Prostate gland (tissue), 2 donors: ENCODE results near the gene CCDC70. TPM values are rescaled to one million over a fixed set of nuclear protein-coding genes. Genes with fewer than 3 reads are reported as not detected.

Experiments used
- DNase-seq: peaks from one replicate; pipeline ENCODE4 v3.0.0-alpha.2; 2019; ENCODE audit warnings: low spot score
- H3K27ac ChIP-seq, 2 donors: fragments of 200-600 bp; sonication (generic); 2 replicates each; pipeline ENCODE4 v1.5.1; 2017 to 2019
- H3K27me3 ChIP-seq: fragments of 200-600 bp; sonication (generic); replicated peaks from 2 replicates; pipeline ENCODE4 v1.5.1; 2019; ENCODE audit not compliant: insufficient read depth
- H3K36me3 ChIP-seq, 2 donors: fragments of 200-600 bp; sonication (generic); 1 replicate in 1 of 2; 2 replicates in 1 of 2; pipeline versions ENCODE4 v1.5.1 to v1.8.1; 2017 to 2019
- H3K4me1 ChIP-seq: fragments of 200-600 bp; sonication (generic); replicated peaks from 2 replicates; pipeline ENCODE4 v1.5.1; 2019
- H3K4me3 ChIP-seq, 2 donors: fragments of 200-600 bp; sonication (generic); 2 replicates each; pipeline ENCODE4 v1.5.1; 2017 to 2019
- H3K9me3 ChIP-seq: fragments of 200-600 bp; sonication (generic); 2 replicates; pipeline ENCODE4 v1.5.1; 2017
- POLR2A ChIP-seq: fragments of 450-650 bp; IDR thresholded peaks from one replicate; pipeline ENCODE4 v1.6.1; 2016; ENCODE audit warnings: antibody characterized with exemption, mild to moderate bottlenecking
- POLR2AphosphoS5 ChIP-seq: sonication (generic); formaldehyde crosslinking; IDR thresholded peaks from one replicate; pipeline ENCODE4 v1.6.1; 2017; ENCODE audit warnings: antibody characterized with exemption
- WGBS: methylation state at CpG from one replicate; pipeline ENCODE4 v1.1.5; 2018; 5-methylcytosine and 5-hydroxymethylcytosine counted together
- intact Hi-C: fragments of 100-400 bp; cut with DNase I; formaldehyde crosslinking; loops from one replicate; pipeline ENCODE4 v1.14.2; 2022
- total RNA-seq, 2 donors: library from RNA; depleted of rRNA; stranded (reverse); fragments of >200 nt; gene quantifications; one replicate each; pipeline ENCODE4 v1.1.0, GENCODE V29; 2016
- TF ChIP-seq, protein P1 (sequence below), 4 experiments: fragments of 200-600 bp in 2 of 4; fragments of 450-650 bp in 2 of 4; sonication (generic) in 2 of 4; IDR thresholded peaks; 1 replicate in 3 of 4; 2 replicates in 1 of 4; pipeline ENCODE4 v1.5.1; 2016 to 2019; ENCODE audit warnings: antibody characterized with exemption in 4 of 4, mild to moderate bottlenecking in 2 of 4, moderate library complexity in 2 of 4

Gene CCDC70
- total RNA-seq, 2 donors from 2014 or later, result 11.5 TPM; not detected in 1

DNA sequence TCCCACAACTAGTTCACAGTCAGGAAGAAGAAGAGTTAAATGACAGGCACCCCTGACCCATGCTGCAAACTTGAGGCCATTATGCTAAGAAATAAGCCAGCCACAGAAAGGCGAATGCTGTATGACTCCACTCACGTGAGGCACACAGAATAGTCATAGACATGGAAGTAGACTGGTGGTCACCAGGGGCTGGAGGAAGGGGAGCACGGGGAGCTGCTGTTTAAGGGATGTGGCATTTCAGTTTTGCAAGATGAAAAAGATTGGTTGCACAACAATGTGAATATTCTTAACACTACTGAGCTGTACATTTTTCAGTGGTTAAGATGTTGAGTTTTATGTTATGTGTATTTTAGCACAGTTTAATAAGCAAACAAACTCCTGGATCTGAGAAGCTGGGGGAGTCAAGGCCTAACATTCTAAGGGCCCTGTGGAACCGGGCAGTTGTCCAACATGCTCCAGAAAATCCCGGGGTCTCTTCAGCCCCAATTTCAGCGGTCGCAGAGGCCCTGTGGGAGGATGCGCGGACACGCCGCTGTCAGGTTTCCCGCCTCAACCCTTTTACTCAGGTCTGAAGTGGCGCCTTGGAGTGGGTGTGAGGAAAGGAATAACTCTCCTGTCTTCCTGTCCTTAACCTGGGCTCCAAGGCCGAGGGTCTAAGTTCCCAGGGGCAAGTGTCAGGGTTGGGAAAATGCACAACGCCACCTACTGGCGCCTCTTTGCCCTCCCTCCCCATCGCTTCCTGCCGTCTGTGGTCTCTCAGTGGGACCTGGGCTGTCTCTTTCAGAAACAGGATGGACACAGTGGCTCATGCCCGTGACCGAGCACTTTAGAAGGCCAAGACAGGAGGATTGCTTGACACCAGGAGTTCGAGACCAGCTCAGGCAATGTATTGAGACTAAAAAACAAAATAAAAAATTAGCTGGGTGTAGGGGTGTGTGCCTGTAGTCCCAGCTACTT, 12.3 kb upstream of the CCDC70 start:
- intact Hi-C loops, result no loop called here
- no peaks in the 10 kb centered on the region for H3K27me3 ChIP-seq
- no peaks in the 10 kb centered on the region for H3K36me3 ChIP-seq
- no peak overlapping the region for H3K27ac ChIP-seq
- WGBS, result 67% methylated on average over 21 of the region's 21 CpGs
- DNase-seq, result no peak
- no peak overlapping the region for H3K4me3 ChIP-seq
- peaks cover 2% of the 10 kb centered on the region for H3K4me1 ChIP-seq
- no peak for TF ChIP-seq POLR2AphosphoS5
- TF ChIP-seq POLR2A, result no peak
- TF ChIP-seq, protein P1, sequence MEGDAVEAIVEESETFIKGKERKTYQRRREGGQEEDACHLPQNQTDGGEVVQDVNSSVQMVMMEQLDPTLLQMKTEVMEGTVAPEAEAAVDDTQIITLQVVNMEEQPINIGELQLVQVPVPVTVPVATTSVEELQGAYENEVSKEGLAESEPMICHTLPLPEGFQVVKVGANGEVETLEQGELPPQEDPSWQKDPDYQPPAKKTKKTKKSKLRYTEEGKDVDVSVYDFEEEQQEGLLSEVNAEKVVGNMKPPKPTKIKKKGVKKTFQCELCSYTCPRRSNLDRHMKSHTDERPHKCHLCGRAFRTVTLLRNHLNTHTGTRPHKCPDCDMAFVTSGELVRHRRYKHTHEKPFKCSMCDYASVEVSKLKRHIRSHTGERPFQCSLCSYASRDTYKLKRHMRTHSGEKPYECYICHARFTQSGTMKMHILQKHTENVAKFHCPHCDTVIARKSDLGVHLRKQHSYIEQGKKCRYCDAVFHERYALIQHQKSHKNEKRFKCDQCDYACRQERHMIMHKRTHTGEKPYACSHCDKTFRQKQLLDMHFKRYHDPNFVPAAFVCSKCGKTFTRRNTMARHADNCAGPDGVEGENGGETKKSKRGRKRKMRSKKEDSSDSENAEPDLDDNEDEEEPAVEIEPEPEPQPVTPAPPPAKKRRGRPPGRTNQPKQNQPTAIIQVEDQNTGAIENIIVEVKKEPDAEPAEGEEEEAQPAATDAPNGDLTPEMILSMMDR (IDR thresholded peaks at IDR 0.05), result no peak
- no peaks in the 10 kb centered on the region for H3K9me3 ChIP-seq

DNA sequence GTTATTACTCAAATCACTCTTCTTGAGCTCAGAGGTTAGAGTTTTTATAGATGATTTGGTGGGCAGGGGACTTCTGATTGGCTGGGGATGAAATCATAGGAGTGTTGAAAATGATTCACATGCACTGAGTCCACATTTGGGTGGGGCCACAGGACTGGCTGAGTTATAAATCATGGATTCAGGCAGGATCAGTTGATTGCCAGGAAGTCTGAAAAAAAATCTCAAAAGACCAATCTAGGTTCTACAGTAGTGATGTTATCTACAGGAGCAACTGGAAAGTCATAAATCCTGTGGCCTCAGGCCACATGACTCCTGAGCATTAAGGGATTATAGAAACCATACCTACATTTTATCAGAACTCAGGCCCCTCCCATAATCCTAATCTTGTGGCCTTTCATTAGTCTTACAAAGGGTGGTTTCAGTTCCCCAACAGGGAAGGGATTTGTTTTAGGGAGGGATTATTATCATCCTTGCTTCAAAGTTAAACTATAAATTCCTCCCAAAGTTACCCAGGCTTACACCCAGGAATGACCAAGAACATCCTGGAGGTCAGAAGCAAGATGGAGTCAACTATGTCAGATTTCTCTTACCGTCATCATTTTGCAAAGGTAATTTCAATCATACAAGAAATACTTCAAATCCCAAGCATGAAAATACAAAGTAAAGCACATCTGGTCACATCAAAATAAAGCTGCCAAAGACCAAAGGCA, 5.6 kb upstream of the CCDC70 start:
- no peaks in the 10 kb centered on the region for H3K27me3 ChIP-seq
- no peaks in the 10 kb centered on the region for H3K36me3 ChIP-seq
- intact Hi-C loops, result no loop called here
- no peaks in the 10 kb centered on the region for H3K9me3 ChIP-seq
- no peak overlapping the region for H3K4me3 ChIP-seq
- H3K27ac ChIP-seq, result no peak overlapping the region
- 92% methylated on average over 1 of the region's 1 CpG for WGBS
- DNase-seq, result no peak
- TF ChIP-seq, protein P1 (IDR thresholded peaks at IDR 0.05), result no peak
- TF ChIP-seq POLR2AphosphoS5, result no peak
- no peak for TF ChIP-seq POLR2A
- H3K4me1 ChIP-seq, result no peaks in the 10 kb centered on the region

DNA sequence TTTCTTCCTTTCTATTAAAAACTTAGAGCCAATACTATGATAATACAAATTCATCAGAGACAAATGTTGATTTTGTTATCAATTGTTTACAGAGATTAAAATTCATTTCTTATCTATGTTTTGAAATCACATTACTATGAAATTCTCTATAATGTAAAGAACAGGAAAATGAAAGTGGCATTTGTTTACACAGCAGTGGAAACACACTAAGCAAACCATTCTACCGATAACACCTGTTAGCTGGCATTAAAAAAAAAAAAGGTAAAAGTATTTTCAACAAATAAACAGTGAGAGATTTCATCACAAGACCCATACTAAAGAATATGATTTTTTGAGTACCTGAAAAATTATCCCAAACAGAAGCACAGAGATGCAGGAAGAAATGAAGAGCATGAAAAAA, 4.8 kb upstream of the CCDC70 start:
- Histone ChIP-seq H3K27ac (no peak overlapping the region), H3K4me1 (no peaks in the 10 kb centered on the region), H3K27me3 (no peaks in the 10 kb centered on the region), H3K9me3 (no peaks in the 10 kb centered on the region), H3K36me3 (no peaks in the 10 kb centered on the region), H3K4me3 (no peak overlapping the region)
- intact Hi-C loops, result no loop called here
- TF ChIP-seq, protein P1 (IDR thresholded peaks at IDR 0.05), result no peak
- no peak for TF ChIP-seq POLR2AphosphoS5
- no peak for TF ChIP-seq POLR2A
- 44% methylated on average over 1 of the region's 1 CpG for WGBS
- DNase-seq, result no peak

DNA sequence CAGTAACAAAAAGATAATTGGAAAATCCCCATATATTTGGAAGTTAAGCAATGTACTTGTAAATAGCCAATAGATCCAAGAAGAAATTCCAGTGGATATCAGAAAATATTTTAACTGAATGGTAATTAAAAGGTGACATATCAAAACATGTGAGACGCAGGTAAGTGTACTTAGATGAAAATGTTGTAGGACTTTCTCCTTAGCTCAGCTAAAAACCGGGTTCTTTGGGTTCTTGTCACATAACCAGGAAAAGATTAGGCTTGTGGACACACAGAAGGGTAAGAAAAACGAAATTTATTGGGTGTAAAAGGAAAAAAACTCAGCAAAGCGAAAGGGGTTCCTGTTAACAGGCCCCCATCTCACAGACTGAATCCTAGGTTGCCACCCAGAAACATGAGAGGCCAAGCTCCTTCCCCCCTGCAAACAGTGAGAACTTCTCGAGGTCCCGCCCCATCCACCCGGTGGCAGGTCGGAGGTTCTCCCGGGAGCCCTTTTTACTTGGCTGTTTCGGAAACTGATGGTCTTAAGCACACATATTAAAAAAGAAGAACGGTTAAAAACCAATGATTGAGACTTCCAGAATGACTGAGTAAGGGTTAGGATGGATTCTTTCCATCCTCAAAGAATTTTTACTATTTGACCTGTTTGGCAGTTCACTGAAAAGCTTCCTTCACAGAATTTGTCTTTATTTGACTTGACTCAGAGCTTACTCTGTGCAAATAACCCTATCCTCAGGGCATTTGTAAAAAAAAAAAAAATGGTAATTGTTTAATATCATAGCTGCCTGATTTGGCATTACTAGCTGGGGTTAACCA, 3.1 kb upstream of the CCDC70 start:
- TF ChIP-seq POLR2AphosphoS5, result no peak
- 30% methylated on average over 11 of the region's 11 CpGs for WGBS
- no peaks in the 10 kb centered on the region for H3K36me3 ChIP-seq
- intact Hi-C loops, result no loop called here
- H3K27me3 ChIP-seq, result no peaks in the 10 kb centered on the region
- H3K9me3 ChIP-seq, result no peaks in the 10 kb centered on the region
- DNase-seq, result no peak
- no peaks in the 10 kb centered on the region for H3K4me1 ChIP-seq
- no peak overlapping the region for H3K4me3 ChIP-seq
- no peak overlapping the region for H3K27ac ChIP-seq

DNA sequence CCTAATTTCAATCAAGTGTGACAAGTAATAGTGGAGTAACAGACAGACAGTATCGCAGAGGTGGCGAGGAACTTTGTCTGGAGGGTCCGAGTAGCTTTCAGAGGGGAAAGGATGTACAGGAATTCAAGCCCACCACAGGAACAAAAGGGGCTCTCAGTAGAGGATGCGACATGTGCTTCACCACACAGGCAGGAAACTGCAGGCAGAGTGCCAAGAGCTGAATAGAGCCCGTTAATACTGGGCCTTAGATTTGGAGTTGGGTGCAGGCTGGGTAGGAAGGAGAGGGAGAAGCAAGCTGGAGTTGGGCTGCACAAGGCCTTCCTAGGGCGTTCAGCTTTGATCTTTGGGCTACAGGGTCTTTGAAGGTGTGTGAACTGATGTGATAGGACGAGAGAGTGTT, 1.2 kb downstream of the CCDC70 start:
- no peak for DNase-seq
- Histone ChIP-seq H3K9me3 (no peaks in the 10 kb centered on the region), H3K36me3 (no peaks in the 10 kb centered on the region), H3K4me1 (no peaks in the 10 kb centered on the region), H3K27ac (no peak overlapping the region), H3K27me3 (no peaks in the 10 kb centered on the region), H3K4me3 (no peak overlapping the region)
- intact Hi-C loops, result no loop called here
- TF ChIP-seq, protein P1 (IDR thresholded peaks at IDR 0.05), result no peak
- TF ChIP-seq POLR2A (no peak), POLR2AphosphoS5 (no peak)
- 77% methylated on average over 7 of the region's 7 CpGs for WGBS
